Measurements from ENCODE around the gene LRRC45.

- no peak for TF ChIP-seq CTCF (IDR thresholded peaks at IDR 0.05; ENCODE audit: low read depth, low read length)
- TF ChIP-seq EZH2phosphoT487 (IDR thresholded peaks at IDR 0.05; ENCODE audit: low read depth) = no peak
Observed at GRCh38 chr17:82063424-82064415, 40.6 kb downstream of the LRRC45 start.
